WTC11 (cell line): ENCODE measurements around the gene WNT5A. TPM values are rescaled to one million over a fixed set of nuclear protein-coding genes. Genes with fewer than 3 reads are reported as not detected.

Source experiments
- ATAC-seq: fragments of 200-7000 bp; cut with Tn5 transposase; 2 replicates; pipeline ENCODE4 v1.10.0; 2021; ENCODE audit warnings: mild to moderate bottlenecking, moderate library complexity
- CTCF ChIA-PET: fragments of 300-600 bp; sonication (Branson Sonifier 250); formaldehyde crosslinking; loops from one replicate; lab custom pipeline; 2021; ENCODE audit warnings: antibody characterized with exemption; lab: Charles Lee
- POLR2A ChIA-PET: fragments of 350-600 bp; sonication (Branson Sonifier 250); formaldehyde crosslinking; loops from one replicate; lab custom pipeline; 2021; ENCODE audit warnings: antibody characterized with exemption; lab: Charles Lee
- DNase-seq: peaks from one replicate; pipeline ENCODE4 v3.0.0; 2021; ENCODE audit warnings: low spot score
- H3K27ac Mint-ChIP-seq: 2 replicates; pipeline ENCODE4 v1.8.0; 2021; ENCODE audit warnings: mixed read lengths
- H3K27me3 Mint-ChIP-seq: 2 replicates; pipeline ENCODE4 v1.8.0; 2021; ENCODE audit warnings: low read depth, mild to moderate bottlenecking, moderate library complexity, mixed read lengths
- H3K36me3 Mint-ChIP-seq: 2 replicates; pipeline ENCODE4 v1.8.0; 2021; ENCODE audit warnings: mixed read lengths
- H3K4me1 Mint-ChIP-seq: 2 replicates; pipeline ENCODE4 v1.8.0; 2022; ENCODE audit warnings: mixed read lengths
- H3K4me3 Mint-ChIP-seq: 2 replicates; pipeline ENCODE4 v1.8.0; 2021; ENCODE audit warnings: mild to moderate bottlenecking, moderate library complexity, mixed read lengths
- H3K9me3 Mint-ChIP-seq: 2 replicates; pipeline ENCODE4 v1.8.0; 2021; ENCODE audit warnings: mixed read lengths
- CREM ChIP-seq: sonication (generic); formaldehyde crosslinking; IDR thresholded peaks from 2 replicates; pipeline ENCODE4 v1.8.1; 2022; ENCODE audit warnings: mild to moderate bottlenecking, missing genetic modification reagents, moderate library complexity
- ETV6 ChIP-seq: sonication (generic); formaldehyde crosslinking; IDR thresholded peaks from 2 replicates; pipeline ENCODE4 v1.8.1; 2022; ENCODE audit warnings: mild to moderate bottlenecking, missing genetic modification reagents
- FOXK1 ChIP-seq: sonication (generic); formaldehyde crosslinking; IDR thresholded peaks from 2 replicates; pipeline ENCODE4 v1.8.0; 2022; ENCODE audit warnings: mild to moderate bottlenecking, moderate library complexity, missing genetic modification reagents
- GABPB1 ChIP-seq: sonication (generic); formaldehyde crosslinking; IDR thresholded peaks from 2 replicates; pipeline ENCODE4 v1.8.1; 2023; ENCODE audit warnings: mild to moderate bottlenecking, missing genetic modification reagents
- JAZF1 ChIP-seq: fragments of 250-450 bp; sonication (Bioruptor Pico); IDR thresholded peaks from 2 replicates; pipeline ENCODE4 v1.9.0; 2021; ENCODE audit warnings: moderate library complexity, mild to moderate bottlenecking, inconsistent platforms
- JUN ChIP-seq: sonication (generic); formaldehyde crosslinking; IDR thresholded peaks from 2 replicates; pipeline ENCODE4 v1.8.0; 2023; ENCODE audit warnings: mild to moderate bottlenecking, missing genetic modification reagents
- KAT7 ChIP-seq: sonication (generic); formaldehyde crosslinking; IDR thresholded peaks from 2 replicates; pipeline ENCODE4 v1.8.1; 2023; ENCODE audit warnings: missing genetic modification reagents, mild to moderate bottlenecking, borderline replicate concordance
- NR3C1 ChIP-seq: sonication (generic); formaldehyde crosslinking; conservative IDR thresholded peaks from 2 replicates; pipeline ENCODE4 v1.8.1; 2023; ENCODE audit warnings: low read depth, mild to moderate bottlenecking, missing genetic modification reagents
- SMAD3 ChIP-seq: sonication (generic); formaldehyde crosslinking; IDR thresholded peaks from 2 replicates; pipeline ENCODE4 v1.8.0; 2022; ENCODE audit warnings: missing genetic modification reagents, mild to moderate bottlenecking, borderline replicate concordance
- SOX15 ChIP-seq: fragments of 250-450 bp; sonication (Bioruptor Pico); IDR thresholded peaks from 2 replicates; pipeline ENCODE4 v1.9.0; 2021; ENCODE audit warnings: mild to moderate bottlenecking
- TEAD1 ChIP-seq: sonication (generic); formaldehyde crosslinking; IDR thresholded peaks from 2 replicates; pipeline ENCODE4 v1.8.0; 2022; ENCODE audit warnings: mild to moderate bottlenecking, missing genetic modification reagents
- ZNF121 ChIP-seq: sonication (generic); formaldehyde crosslinking; IDR thresholded peaks from 2 replicates; pipeline ENCODE4 v1.8.0; 2023; ENCODE audit warnings: missing genetic modification reagents
- total RNA-seq: library from RNA; stranded (reverse); gene quantifications from 3 replicates; pipeline ENCODE4 v1.2.3, GENCODE V29; 2021
- TF ChIP-seq, protein P1 (sequence below): fragments of 250-450 bp; sonication (Bioruptor Pico); conservative IDR thresholded peaks from 2 replicates; pipeline ENCODE4 v1.9.0; 2021; ENCODE audit warnings: mild to moderate bottlenecking
- TF ChIP-seq, protein P2 (sequence below): sonication (generic); formaldehyde crosslinking; IDR thresholded peaks from 2 replicates; pipeline ENCODE4 v1.8.0; 2022; ENCODE audit warnings: missing genetic modification reagents
- TF ChIP-seq, protein P3 (sequence below): sonication (generic); formaldehyde crosslinking; IDR thresholded peaks from 2 replicates; pipeline ENCODE4 v1.8.0; 2023; ENCODE audit warnings: missing genetic modification reagents
- TF ChIP-seq, protein P4 (sequence below): fragments of 250-450 bp; sonication (Bioruptor Pico); IDR thresholded peaks from 2 replicates; pipeline ENCODE4 v1.8.0; 2021; ENCODE audit warnings: mild to moderate bottlenecking
- TF ChIP-seq, protein P5 (sequence below): sonication (generic); formaldehyde crosslinking; IDR thresholded peaks from 2 replicates; pipeline ENCODE4 v1.8.0; 2023; ENCODE audit warnings: mild to moderate bottlenecking, missing genetic modification reagents
- TF ChIP-seq, protein P6 (sequence below): fragments of 250-450 bp; sonication (Bioruptor Pico); IDR thresholded peaks from 2 replicates; pipeline ENCODE4 v1.9.0; 2021; ENCODE audit warnings: mild to moderate bottlenecking

The WNT5A gene
- total RNA-seq, 1 experiment from 2014 or later: 10.6 TPM

DNA sequence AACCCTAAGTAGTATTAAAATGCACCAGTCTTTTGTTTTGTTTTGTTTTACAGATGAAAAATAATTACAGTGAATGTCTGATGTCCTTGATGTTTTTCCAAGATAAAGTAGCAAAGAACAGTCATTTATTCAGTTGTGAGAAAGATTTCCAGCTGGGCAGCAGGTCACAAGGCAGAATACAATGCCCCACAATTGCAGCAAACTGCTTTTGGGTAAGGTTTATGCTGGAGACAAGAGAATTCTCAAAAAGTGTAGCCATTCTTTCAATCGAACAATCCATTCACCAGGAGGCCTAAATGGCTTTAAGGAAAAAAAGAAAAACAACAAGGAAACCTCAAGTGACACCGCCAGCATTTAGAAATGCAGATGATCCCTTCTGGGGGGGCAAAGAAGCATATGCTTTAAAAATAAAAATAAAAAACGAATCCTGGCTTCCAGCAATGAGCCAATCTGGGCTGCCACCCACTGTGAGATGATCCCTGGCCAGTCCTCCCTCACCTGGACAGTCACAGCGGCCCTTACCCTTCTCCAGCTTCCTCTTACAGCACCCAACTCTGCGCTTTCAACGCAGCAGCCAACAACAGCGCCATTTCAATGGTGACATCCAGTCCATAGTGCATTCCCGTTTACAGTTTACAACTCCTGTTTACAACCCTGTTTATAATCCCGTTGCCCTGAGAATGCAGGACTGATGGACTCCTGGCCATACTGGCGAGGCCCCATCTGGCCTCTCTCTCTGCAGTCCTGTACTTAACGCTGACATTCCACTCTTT is 25.7 kb upstream of the WNT5A start:
- no peak for TF ChIP-seq KAT7 (CRISPR knock-in tag)
- 0 out of 2 replicates have a peak, but pooled peaks have one; percentile 29 for TF ChIP-seq ETV6
- TF ChIP-seq, protein P1, sequence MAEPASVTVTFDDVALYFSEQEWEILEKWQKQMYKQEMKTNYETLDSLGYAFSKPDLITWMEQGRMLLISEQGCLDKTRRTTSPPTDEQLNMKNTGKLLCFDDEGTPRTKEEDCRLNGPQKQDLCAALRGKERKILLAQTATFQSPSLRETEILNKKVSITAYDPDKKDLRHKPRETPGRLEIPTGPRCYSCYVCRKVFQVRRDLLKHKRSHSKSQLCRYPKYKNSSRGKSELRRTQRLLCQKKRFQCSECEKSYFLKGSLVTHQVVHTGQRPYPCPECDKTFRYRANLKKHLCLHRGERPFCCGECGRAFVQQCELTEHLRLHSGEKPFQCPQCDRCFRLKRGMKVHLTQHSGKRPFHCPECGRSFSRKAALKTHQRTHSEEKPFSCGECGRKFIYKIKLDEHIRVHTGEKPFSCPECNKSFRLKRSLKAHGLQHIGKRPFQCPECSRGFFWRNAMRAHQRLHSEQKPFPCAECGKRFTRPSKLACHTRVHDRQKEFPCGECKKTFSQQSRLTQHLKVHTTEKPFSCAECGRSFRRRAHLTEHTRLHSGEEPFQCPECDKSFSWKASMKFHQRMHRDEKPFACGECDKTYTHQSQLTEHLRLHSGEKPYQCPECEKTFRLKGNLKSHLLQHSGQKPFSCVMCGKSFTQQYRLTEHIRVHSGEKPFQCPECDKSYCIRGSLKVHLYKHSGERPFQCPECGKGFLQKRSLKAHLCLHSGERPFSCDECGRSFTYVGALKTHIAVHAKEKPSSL (CRISPR knock-in tag): no peak
- TF ChIP-seq TEAD1 (CRISPR knock-in tag): 0 out of 2 replicates have a peak, but pooled peaks have one; percentile 21
- TF ChIP-seq, protein P2, sequence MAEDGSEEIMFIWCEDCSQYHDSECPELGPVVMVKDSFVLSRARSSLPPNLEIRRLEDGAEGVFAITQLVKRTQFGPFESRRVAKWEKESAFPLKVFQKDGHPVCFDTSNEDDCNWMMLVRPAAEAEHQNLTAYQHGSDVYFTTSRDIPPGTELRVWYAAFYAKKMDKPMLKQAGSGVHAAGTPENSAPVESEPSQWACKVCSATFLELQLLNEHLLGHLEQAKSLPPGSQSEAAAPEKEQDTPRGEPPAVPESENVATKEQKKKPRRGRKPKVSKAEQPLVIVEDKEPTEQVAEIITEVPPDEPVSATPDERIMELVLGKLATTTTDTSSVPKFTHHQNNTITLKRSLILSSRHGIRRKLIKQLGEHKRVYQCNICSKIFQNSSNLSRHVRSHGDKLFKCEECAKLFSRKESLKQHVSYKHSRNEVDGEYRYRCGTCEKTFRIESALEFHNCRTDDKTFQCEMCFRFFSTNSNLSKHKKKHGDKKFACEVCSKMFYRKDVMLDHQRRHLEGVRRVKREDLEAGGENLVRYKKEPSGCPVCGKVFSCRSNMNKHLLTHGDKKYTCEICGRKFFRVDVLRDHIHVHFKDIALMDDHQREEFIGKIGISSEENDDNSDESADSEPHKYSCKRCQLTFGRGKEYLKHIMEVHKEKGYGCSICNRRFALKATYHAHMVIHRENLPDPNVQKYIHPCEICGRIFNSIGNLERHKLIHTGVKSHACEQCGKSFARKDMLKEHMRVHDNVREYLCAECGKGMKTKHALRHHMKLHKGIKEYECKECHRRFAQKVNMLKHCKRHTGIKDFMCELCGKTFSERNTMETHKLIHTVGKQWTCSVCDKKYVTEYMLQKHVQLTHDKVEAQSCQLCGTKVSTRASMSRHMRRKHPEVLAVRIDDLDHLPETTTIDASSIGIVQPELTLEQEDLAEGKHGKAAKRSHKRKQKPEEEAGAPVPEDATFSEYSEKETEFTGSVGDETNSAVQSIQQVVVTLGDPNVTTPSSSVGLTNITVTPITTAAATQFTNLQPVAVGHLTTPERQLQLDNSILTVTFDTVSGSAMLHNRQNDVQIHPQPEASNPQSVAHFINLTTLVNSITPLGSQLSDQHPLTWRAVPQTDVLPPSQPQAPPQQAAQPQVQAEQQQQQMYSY (CRISPR knock-in tag): no peak
- no peak for TF ChIP-seq CREM (CRISPR knock-in tag)
- no peak for TF ChIP-seq ZNF121
- peak; percentile 31; the same call in 1 of the 2 replicates for ATAC-seq
- no peak for DNase-seq
- Mint-ChIP-seq H3K4me3 (no peak overlapping the region), H3K36me3 (no peaks in the 10 kb centered on the region), H3K4me1 (peaks cover 45% of the 10 kb centered on the region), H3K9me3 (no peaks in the 10 kb centered on the region), H3K27me3 (no peaks in the 10 kb centered on the region), H3K27ac (0 out of 2 replicates have a peak overlapping the region, but pooled peaks have one; percentile 5)
- ChIA-PET CTCF (interaction anchor here (0.6 to 1.5 kb wide), 5 partner anchors 12 to 210 kb away, joined by 3 to 4 read pairs (median 3); no protein-coding TSS in a partner anchor), POLR2A (no interaction called here)

DNA sequence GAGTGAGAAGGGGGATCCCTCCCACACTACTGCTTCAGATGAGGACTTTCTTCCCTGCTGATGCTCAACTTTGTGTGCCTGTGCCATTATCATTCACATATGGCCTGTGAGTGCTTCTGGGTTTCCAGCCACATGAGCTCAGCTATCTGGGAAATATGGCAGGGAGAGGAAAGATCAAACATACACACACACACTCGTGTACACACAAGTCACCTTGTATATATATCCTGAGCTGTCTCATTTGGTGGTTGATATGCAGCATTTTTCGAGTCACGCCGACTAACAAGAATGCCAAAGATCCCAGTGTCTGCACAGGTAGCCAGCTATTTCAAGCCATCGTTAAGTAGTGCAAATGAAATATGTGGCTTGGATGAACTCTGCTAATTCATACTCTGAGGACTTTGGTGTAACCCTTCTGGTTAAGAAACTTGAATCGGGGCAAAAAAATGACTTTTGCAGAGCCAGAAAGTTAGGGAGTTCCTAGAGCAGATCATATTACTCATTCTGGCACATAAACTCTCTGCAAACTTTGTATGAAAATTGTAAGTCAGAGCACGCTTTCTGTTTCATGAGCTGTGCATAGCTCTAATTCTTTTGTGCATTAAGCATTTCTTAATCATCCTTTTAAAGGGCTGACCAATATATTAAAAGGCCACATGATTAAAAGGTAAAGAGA is 24.9 kb upstream of the WNT5A start:
- ChIA-PET CTCF (interaction anchor here (1.0 to 1.5 kb wide), 6 partner anchors 12 to 210 kb away, joined by 3 to 4 read pairs (median 4); no protein-coding TSS in a partner anchor), POLR2A (no interaction called here)
- H3K9me3 Mint-ChIP-seq: no peaks in the 10 kb centered on the region
- H3K27me3 Mint-ChIP-seq: no peaks in the 10 kb centered on the region
- no peak overlapping the region; the same call in 1 of the 2 replicates for H3K27ac Mint-ChIP-seq
- peaks cover 42% of the 10 kb centered on the region for H3K4me1 Mint-ChIP-seq
- DNase-seq: no peak
- H3K4me3 Mint-ChIP-seq: no peak overlapping the region
- H3K36me3 Mint-ChIP-seq: no peaks in the 10 kb centered on the region
- peak; percentile 24; the same call in 1 of the 2 replicates for ATAC-seq
- TF ChIP-seq, protein P3, sequence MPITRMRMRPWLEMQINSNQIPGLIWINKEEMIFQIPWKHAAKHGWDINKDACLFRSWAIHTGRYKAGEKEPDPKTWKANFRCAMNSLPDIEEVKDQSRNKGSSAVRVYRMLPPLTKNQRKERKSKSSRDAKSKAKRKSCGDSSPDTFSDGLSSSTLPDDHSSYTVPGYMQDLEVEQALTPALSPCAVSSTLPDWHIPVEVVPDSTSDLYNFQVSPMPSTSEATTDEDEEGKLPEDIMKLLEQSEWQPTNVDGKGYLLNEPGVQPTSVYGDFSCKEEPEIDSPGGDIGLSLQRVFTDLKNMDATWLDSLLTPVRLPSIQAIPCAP (CRISPR knock-in tag): no peak
- TF ChIP-seq SMAD3 (CRISPR knock-in tag) (no peak), JAZF1 (no peak), FOXK1 (no peak), JUN (CRISPR knock-in tag) (no peak), NR3C1 (CRISPR knock-in tag) (no peak), GABPB1 (CRISPR knock-in tag) (no peak), SOX15 (CRISPR knock-in tag) (no peak)
- TF ChIP-seq, protein P4, sequence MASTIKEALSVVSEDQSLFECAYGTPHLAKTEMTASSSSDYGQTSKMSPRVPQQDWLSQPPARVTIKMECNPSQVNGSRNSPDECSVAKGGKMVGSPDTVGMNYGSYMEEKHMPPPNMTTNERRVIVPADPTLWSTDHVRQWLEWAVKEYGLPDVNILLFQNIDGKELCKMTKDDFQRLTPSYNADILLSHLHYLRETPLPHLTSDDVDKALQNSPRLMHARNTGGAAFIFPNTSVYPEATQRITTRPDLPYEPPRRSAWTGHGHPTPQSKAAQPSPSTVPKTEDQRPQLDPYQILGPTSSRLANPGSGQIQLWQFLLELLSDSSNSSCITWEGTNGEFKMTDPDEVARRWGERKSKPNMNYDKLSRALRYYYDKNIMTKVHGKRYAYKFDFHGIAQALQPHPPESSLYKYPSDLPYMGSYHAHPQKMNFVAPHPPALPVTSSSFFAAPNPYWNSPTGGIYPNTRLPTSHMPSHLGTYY (CRISPR knock-in tag): no peak
- TF ChIP-seq, protein P5, sequence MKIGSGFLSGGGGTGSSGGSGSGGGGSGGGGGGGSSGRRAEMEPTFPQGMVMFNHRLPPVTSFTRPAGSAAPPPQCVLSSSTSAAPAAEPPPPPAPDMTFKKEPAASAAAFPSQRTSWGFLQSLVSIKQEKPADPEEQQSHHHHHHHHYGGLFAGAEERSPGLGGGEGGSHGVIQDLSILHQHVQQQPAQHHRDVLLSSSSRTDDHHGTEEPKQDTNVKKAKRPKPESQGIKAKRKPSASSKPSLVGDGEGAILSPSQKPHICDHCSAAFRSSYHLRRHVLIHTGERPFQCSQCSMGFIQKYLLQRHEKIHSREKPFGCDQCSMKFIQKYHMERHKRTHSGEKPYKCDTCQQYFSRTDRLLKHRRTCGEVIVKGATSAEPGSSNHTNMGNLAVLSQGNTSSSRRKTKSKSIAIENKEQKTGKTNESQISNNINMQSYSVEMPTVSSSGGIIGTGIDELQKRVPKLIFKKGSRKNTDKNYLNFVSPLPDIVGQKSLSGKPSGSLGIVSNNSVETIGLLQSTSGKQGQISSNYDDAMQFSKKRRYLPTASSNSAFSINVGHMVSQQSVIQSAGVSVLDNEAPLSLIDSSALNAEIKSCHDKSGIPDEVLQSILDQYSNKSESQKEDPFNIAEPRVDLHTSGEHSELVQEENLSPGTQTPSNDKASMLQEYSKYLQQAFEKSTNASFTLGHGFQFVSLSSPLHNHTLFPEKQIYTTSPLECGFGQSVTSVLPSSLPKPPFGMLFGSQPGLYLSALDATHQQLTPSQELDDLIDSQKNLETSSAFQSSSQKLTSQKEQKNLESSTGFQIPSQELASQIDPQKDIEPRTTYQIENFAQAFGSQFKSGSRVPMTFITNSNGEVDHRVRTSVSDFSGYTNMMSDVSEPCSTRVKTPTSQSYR (CRISPR knock-in tag): no peak
- TF ChIP-seq, protein P6, sequence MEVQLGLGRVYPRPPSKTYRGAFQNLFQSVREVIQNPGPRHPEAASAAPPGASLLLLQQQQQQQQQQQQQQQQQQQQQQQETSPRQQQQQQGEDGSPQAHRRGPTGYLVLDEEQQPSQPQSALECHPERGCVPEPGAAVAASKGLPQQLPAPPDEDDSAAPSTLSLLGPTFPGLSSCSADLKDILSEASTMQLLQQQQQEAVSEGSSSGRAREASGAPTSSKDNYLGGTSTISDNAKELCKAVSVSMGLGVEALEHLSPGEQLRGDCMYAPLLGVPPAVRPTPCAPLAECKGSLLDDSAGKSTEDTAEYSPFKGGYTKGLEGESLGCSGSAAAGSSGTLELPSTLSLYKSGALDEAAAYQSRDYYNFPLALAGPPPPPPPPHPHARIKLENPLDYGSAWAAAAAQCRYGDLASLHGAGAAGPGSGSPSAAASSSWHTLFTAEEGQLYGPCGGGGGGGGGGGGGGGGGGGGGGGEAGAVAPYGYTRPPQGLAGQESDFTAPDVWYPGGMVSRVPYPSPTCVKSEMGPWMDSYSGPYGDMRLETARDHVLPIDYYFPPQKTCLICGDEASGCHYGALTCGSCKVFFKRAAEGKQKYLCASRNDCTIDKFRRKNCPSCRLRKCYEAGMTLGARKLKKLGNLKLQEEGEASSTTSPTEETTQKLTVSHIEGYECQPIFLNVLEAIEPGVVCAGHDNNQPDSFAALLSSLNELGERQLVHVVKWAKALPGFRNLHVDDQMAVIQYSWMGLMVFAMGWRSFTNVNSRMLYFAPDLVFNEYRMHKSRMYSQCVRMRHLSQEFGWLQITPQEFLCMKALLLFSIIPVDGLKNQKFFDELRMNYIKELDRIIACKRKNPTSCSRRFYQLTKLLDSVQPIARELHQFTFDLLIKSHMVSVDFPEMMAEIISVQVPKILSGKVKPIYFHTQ (CRISPR knock-in tag): no peak
